Ishikawa (cell line): ENCODE results near the gene ITIH2.

Experiments used
- CEBPB ChIP-seq: IDR thresholded peaks from 2 replicates; pipeline ENCODE4 v1.6.1; 2012
- CREB1 ChIP-seq: IDR thresholded peaks from 2 replicates; pipeline ENCODE4 v1.6.1; 2012; ENCODE audit warnings: low read depth
- EGR1 ChIP-seq: IDR thresholded peaks from 2 replicates; pipeline ENCODE4 v1.6.1; 2012
- EP300 ChIP-seq: IDR thresholded peaks from 2 replicates; pipeline ENCODE4 v1.6.1; 2012; ENCODE audit warnings: borderline replicate concordance
- FOXM1 ChIP-seq: IDR thresholded peaks from 2 replicates; pipeline ENCODE4 v1.6.1; 2012; ENCODE audit warnings: low read depth, borderline replicate concordance
- NFIC ChIP-seq: IDR thresholded peaks from 2 replicates; pipeline ENCODE4 v1.6.1; 2012
- RAD21 ChIP-seq: IDR thresholded peaks from 2 replicates; pipeline ENCODE4 v1.6.1; 2012; ENCODE audit warnings: low read depth
- REST ChIP-seq: IDR thresholded peaks from 2 replicates; pipeline ENCODE4 v1.6.1; 2012; ENCODE audit warnings: low read depth, mild to moderate bottlenecking
- TAF1 ChIP-seq: IDR thresholded peaks from 2 replicates; pipeline ENCODE4 v1.6.1; 2012; ENCODE audit warnings: low read depth, mild to moderate bottlenecking
- TCF12 ChIP-seq: IDR thresholded peaks from 2 replicates; pipeline ENCODE4 v1.6.1; 2012; ENCODE audit warnings: low read depth
- TEAD4 ChIP-seq: IDR thresholded peaks from 2 replicates; pipeline ENCODE4 v1.6.1; 2012
- YY1 ChIP-seq: IDR thresholded peaks from 2 replicates; pipeline ENCODE4 v1.6.1; 2012; ENCODE audit warnings: low read depth
- ZBTB7A ChIP-seq: IDR thresholded peaks from 2 replicates; pipeline ENCODE4 v1.6.1; 2012; ENCODE audit warnings: low read depth
- TF ChIP-seq, protein P1 (sequence below): IDR thresholded peaks from 2 replicates; pipeline ENCODE4 v1.6.1; 2012
- TF ChIP-seq, protein P2 (sequence below): IDR thresholded peaks from 2 replicates; pipeline ENCODE4 v1.6.1; 2012

ITIH2 gene

GRCh38 chr10:7664707-7665106 is 38.4 kb upstream of the ITIH2 start:
- TF ChIP-seq RAD21 (no peak), TEAD4 (no peak), CEBPB (no peak), TCF12 (no peak), NFIC (no peak), YY1 (no peak), EP300 (no peak), FOXM1 (no peak), TAF1 (no peak), CREB1 (no peak), REST (no peak), EGR1 (no peak), ZBTB7A (no peak)
- TF ChIP-seq, protein P1, sequence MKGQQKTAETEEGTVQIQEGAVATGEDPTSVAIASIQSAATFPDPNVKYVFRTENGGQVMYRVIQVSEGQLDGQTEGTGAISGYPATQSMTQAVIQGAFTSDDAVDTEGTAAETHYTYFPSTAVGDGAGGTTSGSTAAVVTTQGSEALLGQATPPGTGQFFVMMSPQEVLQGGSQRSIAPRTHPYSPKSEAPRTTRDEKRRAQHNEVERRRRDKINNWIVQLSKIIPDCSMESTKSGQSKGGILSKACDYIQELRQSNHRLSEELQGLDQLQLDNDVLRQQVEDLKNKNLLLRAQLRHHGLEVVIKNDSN: no peak
- TF ChIP-seq, protein P2, sequence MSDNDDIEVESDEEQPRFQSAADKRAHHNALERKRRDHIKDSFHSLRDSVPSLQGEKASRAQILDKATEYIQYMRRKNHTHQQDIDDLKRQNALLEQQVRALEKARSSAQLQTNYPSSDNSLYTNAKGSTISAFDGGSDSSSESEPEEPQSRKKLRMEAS: no peak

GRCh38 chr10:7665767-7666166 is 37.3 kb upstream of the ITIH2 start:
- TF ChIP-seq NFIC: no peak
- no peak for TF ChIP-seq TEAD4
- TF ChIP-seq FOXM1: no peak
- no peak for TF ChIP-seq ZBTB7A
- no peak for TF ChIP-seq CREB1
- TF ChIP-seq TCF12: no peak
- no peak for TF ChIP-seq CEBPB
- TF ChIP-seq, protein P2: no peak
- TF ChIP-seq REST: no peak
- TF ChIP-seq RAD21: no peak
- TF ChIP-seq TAF1: no peak
- no peak for TF ChIP-seq EGR1
- no peak for TF ChIP-seq EP300
- no peak for TF ChIP-seq YY1
- TF ChIP-seq, protein P1: no peak

DNA sequence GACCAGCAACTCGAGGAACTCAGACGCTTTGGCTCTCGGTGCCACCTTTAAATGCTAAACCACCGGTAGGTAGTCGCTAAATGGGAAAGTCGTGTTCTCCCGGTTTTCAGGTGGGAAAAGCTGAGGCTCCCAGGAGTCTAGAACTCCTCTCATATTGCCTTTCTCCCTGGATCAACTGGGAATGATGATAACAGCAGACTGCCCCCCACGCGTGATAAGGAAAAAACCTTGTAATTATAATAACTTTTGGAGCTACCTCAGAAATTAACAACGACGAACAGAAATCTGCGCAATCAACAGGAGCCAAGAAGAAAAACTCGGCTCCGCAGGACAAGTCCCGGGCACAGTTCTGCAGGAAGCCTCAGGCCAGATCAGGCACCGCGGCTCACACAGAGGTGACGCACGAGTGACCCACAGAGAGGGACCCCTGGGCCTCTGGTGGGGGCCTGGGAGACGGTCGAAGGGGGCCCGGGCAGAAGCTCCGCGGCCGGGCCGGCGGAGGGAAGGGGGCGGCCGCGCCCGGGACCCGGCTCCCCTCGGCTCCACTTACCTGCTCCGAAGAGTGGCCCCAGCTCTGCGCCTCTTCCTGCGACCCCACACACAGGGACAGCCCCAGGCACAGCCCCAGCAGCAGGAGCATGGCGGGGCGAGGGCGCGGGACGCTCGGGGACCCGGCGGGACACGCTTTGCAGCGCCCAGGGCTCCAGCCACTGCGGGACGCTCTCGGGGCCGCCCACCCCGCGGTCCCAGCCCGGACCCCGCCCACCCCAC is 36.7 kb upstream of the ITIH2 start, which contains the start of gene ITIH5:
Gene ITIH5 (minus strand): TSS at position 714 of the 771 bp plus-strand sequence. CDS start 74 bp downstream, at position 640.
- TF ChIP-seq ZBTB7A (peak; percentile 81; the same call in 1 of the 2 replicates), NFIC (no peak)

DNA sequence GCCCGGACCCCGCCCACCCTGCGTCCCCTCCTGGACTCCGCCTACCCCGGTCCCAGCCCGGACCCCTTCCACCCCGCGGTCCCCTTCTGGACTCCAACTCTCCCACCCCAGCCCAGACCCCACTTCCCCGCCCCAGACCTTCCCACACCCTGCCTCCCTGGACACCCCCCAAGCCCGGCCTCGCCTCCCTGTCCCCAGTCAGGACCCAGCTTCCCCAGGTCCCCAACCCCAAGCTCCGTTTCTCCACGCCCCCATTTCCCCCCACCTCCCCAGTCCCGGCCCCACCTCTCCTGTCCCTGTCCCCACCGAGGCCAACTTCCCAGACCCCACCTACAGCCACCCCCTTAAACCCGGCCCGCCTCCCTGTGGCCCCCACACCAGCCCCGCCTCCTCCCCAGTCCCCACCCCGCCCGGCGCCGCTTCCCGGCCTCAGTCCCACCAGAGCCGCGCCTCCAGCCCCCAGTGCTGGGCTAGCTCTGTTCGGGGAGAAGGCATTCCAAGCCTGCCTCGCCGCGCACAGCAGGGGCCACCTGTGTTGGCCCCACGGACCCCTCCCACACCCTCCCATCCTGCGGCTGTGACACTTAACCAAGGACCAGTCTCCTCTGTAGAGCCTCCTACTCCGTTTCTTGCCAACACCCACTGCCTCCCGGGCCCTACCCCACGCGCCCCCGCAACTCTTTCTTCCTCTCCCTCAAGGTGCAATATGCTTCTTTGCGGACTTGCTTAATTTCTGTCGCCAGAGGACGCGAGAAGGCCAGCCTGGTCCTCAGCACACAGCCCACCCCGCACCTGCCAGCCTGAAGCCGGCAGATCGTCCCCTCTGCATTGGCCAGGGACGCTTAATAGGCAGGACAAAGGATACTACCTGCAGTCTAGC is 35.6 kb upstream of the ITIH2 start:
- TF ChIP-seq EP300 (no peak), CREB1 (no peak), FOXM1 (no peak), REST (no peak), TCF12 (no peak), EGR1 (no peak)
- TF ChIP-seq, protein P1: no peak
- TF ChIP-seq, protein P2: no peak
